Activated CD4-positive, CD25-positive, alpha-beta regulatory T cell treated with anti-CD3 and anti-CD28 coated beads, Interleukin-2, amount 50 U/mL, for 16 hours (primary cell): ENCODE results near the gene PDC.
"Not testable (repeated sequence)": the region's sequence is repeated elsewhere in the genome, so short reads cannot be mapped to it uniquely, and the experiment has no call there.

Source experiments
- DNase-seq: peaks from one replicate; pipeline ENCODE4 v3.0.0-alpha.2; 2020; ENCODE audit warnings: low read depth, low spot score

The PDC gene

GRCh38 chr1:186401446-186401845 lies 59.5 kb downstream of the PDC start:
- not testable (repeated sequence) for DNase-seq
